OCI-LY3 (cell line): ENCODE results near the gene SRXN1.

Experiments used
- H2AFZ ChIP-seq: fragments of 200-600, 300-600 bp; shearing (Covaris generic); 2 replicates; pipeline ENCODE4 v1.6.0; 2014; ENCODE audit warnings: antibody characterized with exemption, low read depth, low read length
- H3K27ac ChIP-seq: fragments of 200-600, 300-600 bp; sonication (generic); 2 replicates; pipeline ENCODE4 v1.5.1; 2014; ENCODE audit warnings: mild to moderate bottlenecking, low read length, moderate library complexity, mixed read lengths
- H3K27me3 ChIP-seq: fragments of 200-600, 300-600 bp; sonication (generic); 2 replicates; pipeline ENCODE4 v1.6.1; 2014; ENCODE audit warnings: low read depth, low read length, mixed read lengths
- H3K36me3 ChIP-seq: fragments of 200-600, 300-600 bp; sonication (generic); replicated peaks from 2 replicates; pipeline ENCODE3; 2014; ENCODE audit warnings: low read depth, low read length, mixed read lengths
- H3K4me1 ChIP-seq: fragments of 300-600, 200-600 bp; sonication (generic); 2 replicates; pipeline ENCODE4 v1.6.1; 2014; ENCODE audit warnings: low read length, mixed read lengths
- H3K4me2 ChIP-seq: fragments of 200-600, 300-600 bp; sonication (generic); 2 replicates; pipeline ENCODE4 v1.6.1; 2014; ENCODE audit warnings: low read length, mixed read lengths
- H3K4me3 ChIP-seq: fragments of 300-600, 200-600 bp; sonication (generic); 2 replicates; pipeline ENCODE4 v1.5.1; 2014; ENCODE audit warnings: antibody characterized with exemption, mild to moderate bottlenecking, low read length, moderate library complexity
- H3K79me2 ChIP-seq: fragments of 300-600, 200-600 bp; shearing (Covaris generic); 2 replicates; pipeline ENCODE4 v1.6.1; 2014; ENCODE audit warnings: mild to moderate bottlenecking, low read length, mixed read lengths
- H3K9ac ChIP-seq: fragments of 300-600, 200-600 bp; shearing (Covaris generic); 2 replicates; pipeline ENCODE4 v1.6.0; 2014; ENCODE audit warnings: mild to moderate bottlenecking, low read length, moderate library complexity
- H3K9me3 ChIP-seq: fragments of 200-600, 300-600 bp; shearing (Covaris generic); 2 replicates; pipeline ENCODE4 v1.6.1; 2014; ENCODE audit warnings: low read length, mixed read lengths; ENCODE audit not compliant: insufficient read depth
- H4K20me1 ChIP-seq: fragments of 200-600, 300-600 bp; sonication (generic); 2 replicates; pipeline ENCODE4 v1.6.1; 2016; ENCODE audit warnings: low read length, mixed read lengths; ENCODE audit not compliant: insufficient read depth
- CTCF ChIP-seq: fragments of 200-600, 300-600 bp; sonication (generic); IDR thresholded peaks from 2 replicates; pipeline ENCODE4 v1.5.1; 2014; ENCODE audit warnings: antibody characterized with exemption, low read length, low read depth
- EZH2phosphoT487 ChIP-seq: fragments of 200-600 bp; shearing (Covaris generic); IDR thresholded peaks from 2 replicates; pipeline ENCODE4 v1.6.1; 2018; ENCODE audit warnings: antibody characterized with exemption, mixed run types, low read depth

Gene SRXN1

DNA sequence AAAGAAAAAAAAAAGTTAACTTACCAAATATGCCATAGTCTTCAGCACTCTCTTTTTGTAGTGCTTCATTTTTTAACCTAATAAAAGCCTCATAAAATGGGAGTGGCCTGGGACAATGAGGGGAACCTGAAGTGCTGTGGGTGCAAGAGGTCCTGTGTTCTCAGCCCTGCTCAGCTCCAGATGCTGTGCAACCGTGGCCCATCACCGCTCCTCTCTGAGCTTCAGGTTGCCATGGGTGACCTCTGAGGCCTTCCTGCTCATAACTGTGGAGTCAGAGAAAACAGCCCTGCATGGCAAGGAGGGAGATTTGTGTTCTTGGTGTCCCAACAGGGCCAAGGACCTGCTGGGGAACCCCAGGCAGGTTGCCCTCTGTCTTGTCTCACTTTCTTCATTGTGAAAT is 52.9 kb downstream of the SRXN1 start:
- Histone ChIP-seq H3K36me3 (no peaks in the 10 kb centered on the region), H3K4me2 (no peak overlapping the region), H3K27me3 (no peaks in the 10 kb centered on the region), H3K4me1 (no peaks in the 10 kb centered on the region), H3K79me2 (no peaks in the 10 kb centered on the region), H3K4me3 (no peak overlapping the region), H3K9me3 (no peaks in the 10 kb centered on the region), H4K20me1 (no peaks in the 10 kb centered on the region), H3K9ac (no peak overlapping the region), H3K27ac (no peak overlapping the region), H2AFZ (no peak overlapping the region)
- TF ChIP-seq EZH2phosphoT487: no peak
- TF ChIP-seq CTCF: no peak

DNA sequence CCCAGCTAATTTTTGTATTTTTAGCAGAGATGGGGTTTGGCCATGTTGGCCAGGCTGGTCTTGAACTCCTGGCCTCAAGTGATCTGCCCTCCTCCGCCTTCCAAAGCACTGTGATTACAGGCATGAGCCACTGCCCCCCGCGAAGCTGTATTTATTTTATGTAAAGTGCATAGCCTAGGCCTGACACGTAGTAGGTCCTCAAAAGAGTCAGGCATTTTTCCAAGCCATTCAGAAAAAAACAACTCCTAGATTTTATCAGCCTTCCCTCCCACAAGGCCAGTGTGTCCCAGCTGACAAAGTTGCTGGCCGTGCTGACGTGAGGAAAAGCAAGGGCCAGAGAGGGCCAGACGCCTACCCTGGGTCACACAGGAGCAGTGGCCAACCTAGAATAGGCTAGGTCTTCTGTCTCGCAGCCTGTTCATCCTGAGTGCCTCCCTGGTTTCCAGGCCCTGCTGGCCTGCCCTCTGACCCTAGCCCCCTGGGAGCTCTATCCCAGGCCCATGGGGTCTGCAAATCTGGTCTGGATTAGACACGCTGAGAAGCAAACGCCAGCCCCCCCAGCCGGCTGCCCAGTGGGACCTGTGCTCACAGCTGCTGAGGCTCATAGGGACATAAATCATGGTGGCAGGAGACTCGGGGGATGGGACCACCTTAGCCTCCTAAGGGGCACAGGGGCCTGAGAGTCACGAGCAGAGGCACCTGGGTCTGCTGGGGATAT is 54.7 kb downstream of the SRXN1 start:
- Histone ChIP-seq H3K4me1 (no peaks in the 10 kb centered on the region), H3K9ac (no peak overlapping the region), H2AFZ (no peak overlapping the region), H3K4me2 (no peak overlapping the region), H3K79me2 (no peaks in the 10 kb centered on the region), H3K36me3 (no peaks in the 10 kb centered on the region), H3K27ac (no peak overlapping the region), H4K20me1 (no peaks in the 10 kb centered on the region), H3K4me3 (no peak overlapping the region), H3K27me3 (no peaks in the 10 kb centered on the region), H3K9me3 (no peaks in the 10 kb centered on the region)
- TF ChIP-seq CTCF: no peak
- TF ChIP-seq EZH2phosphoT487: no peak

- H2AFZ ChIP-seq: no peak overlapping the region
- H4K20me1 ChIP-seq: no peaks in the 10 kb centered on the region
- H3K27ac ChIP-seq: no peak overlapping the region
- H3K4me3 ChIP-seq: no peak overlapping the region
- H3K36me3 ChIP-seq: no peaks in the 10 kb centered on the region
- no peak for TF ChIP-seq CTCF
- no peak for TF ChIP-seq EZH2phosphoT487
- H3K4me1 ChIP-seq: no peaks in the 10 kb centered on the region
- H3K27me3 ChIP-seq: 0 out of 2 replicates have a peak, but pooled peaks cover under 1% of the 10 kb centered on the region
- H3K9ac ChIP-seq: no peak overlapping the region
- H3K4me2 ChIP-seq: no peak overlapping the region
- H3K79me2 ChIP-seq: no peaks in the 10 kb centered on the region
- no peaks in the 10 kb centered on the region for H3K9me3 ChIP-seq
Measured at GRCh38 chr20:597560-597959, 55.4 kb downstream of the SRXN1 start.
